HG03095 (cell line): ENCODE results near the gene CHN1.

ENCODE experiments used
- ATAC-seq: cut with Tn5 transposase; IDR thresholded peaks from one replicate; pipeline ENCODE4 v1.9.1; 2021; ENCODE audit warnings: moderate library complexity; ENCODE audit not compliant: unreplicated experiment

Gene CHN1

GRCh38 chr2:174929786-174930185 is 75.4 kb downstream of the CHN1 start:
- no peak for ATAC-seq

- no peak for ATAC-seq
Measured at GRCh38 chr2:174925046-174925784, 80.0 kb downstream of the CHN1 start.

GRCh38 chr2:174924061-174924693 is 81.0 kb downstream of the CHN1 start:
- no peak for ATAC-seq

GRCh38 chr2:174919947-174920595 is 85.1 kb downstream of the CHN1 start:
- ATAC-seq = no peak

- no peak for ATAC-seq
Measured at GRCh38 chr2:174918886-174919526, 86.2 kb downstream of the CHN1 start.

GRCh38 chr2:174916270-174916930 is 88.8 kb downstream of the CHN1 start:
- no peak for ATAC-seq

- no peak for ATAC-seq
Measured at GRCh38 chr2:174914853-174915760, 90.1 kb downstream of the CHN1 start.

- no peak for ATAC-seq
Measured at GRCh38 chr2:174908284-174908683, 96.9 kb downstream of the CHN1 start.

GRCh38 chr2:174903264-174903556 is 102.0 kb downstream of the CHN1 start:
- ATAC-seq = no peak

- no peak for ATAC-seq
Measured at GRCh38 chr2:174902506-174903263, 102.5 kb downstream of the CHN1 start.

GRCh38 chr2:174901075-174901474 is 104.1 kb downstream of the CHN1 start:
- no peak for ATAC-seq

GRCh38 chr2:174897286-174897685 is 107.9 kb downstream of the CHN1 start:
- ATAC-seq = no peak

GRCh38 chr2:174893018-174893417 is 112.2 kb downstream of the CHN1 start:
- ATAC-seq = no peak

GRCh38 chr2:174892546-174892945 is 112.6 kb downstream of the CHN1 start:
- ATAC-seq = no peak

- ATAC-seq = no peak
Measured at GRCh38 chr2:174888646-174889271, 116.4 kb downstream of the CHN1 start.

GRCh38 chr2:174888146-174888545 is 117.0 kb downstream of the CHN1 start:
- no peak for ATAC-seq

GRCh38 chr2:174882416-174882815 is 122.8 kb downstream of the CHN1 start:
- no peak for ATAC-seq

- ATAC-seq = no peak
Measured at GRCh38 chr2:174881678-174882077, 123.5 kb downstream of the CHN1 start.

- no peak for ATAC-seq
Measured at GRCh38 chr2:174878537-174879147, 126.5 kb downstream of the CHN1 start.
